Heart right ventricle (tissue), 16 donors: ENCODE results near the gene CACNA2D2. TPM values are rescaled to one million over a fixed set of nuclear protein-coding genes. Genes with fewer than 3 reads are reported as not detected.

ENCODE experiments used
- ATAC-seq, 8 donors: fragments of 200-7000 bp; cut with Tn5 transposase; one replicate each; pipeline ENCODE4 v1.9.1; 2020; ENCODE audit warnings: mild to moderate bottlenecking in 8 of 8, moderate library complexity in 8 of 8, moderate number of reproducible peaks in 1 of 8
- DNase-seq, 2 donors: peaks; one replicate each; pipeline ENCODE4 v3.0.0-alpha.2; 2020
- H3K27ac ChIP-seq, 10 donors: fragments of 200-600 bp; sonication (generic) in 2 of 10; one replicate each; pipeline versions ENCODE4 v1.5.0 to v1.8.0; 2020 to 2022; ENCODE audit warnings: mild to moderate bottlenecking in 3 of 10
- H3K27me3 ChIP-seq, 7 donors: fragments of 200-600 bp; one replicate each; pipeline ENCODE4 v1.8.0; 2021 to 2022; ENCODE audit warnings: mild to moderate bottlenecking in 2 of 7
- H3K36me3 ChIP-seq, 9 donors: fragments of 200-600 bp; sonication (generic) in 1 of 9; one replicate each; pipeline versions ENCODE4 v1.5.0 to v1.8.0; 2020 to 2022; ENCODE audit warnings: mild to moderate bottlenecking in 2 of 9
- H3K4me1 ChIP-seq, 9 donors: fragments of 200-600 bp; sonication (generic) in 1 of 9; one replicate each; pipeline versions ENCODE4 v1.5.0 to v1.8.0; 2020 to 2022; ENCODE audit warnings: mild to moderate bottlenecking in 4 of 9
- H3K4me3 ChIP-seq, 10 donors: fragments of 200-600 bp; sonication (generic) in 2 of 10; one replicate each; pipeline versions ENCODE4 v1.5.0 to v1.8.0; 2020 to 2022; ENCODE audit warnings: mild to moderate bottlenecking in 7 of 10, moderate library complexity in 2 of 10
- H3K9me3 ChIP-seq, 11 donors: fragments of 200-600 bp in 10 of 11; sonication (generic) in 2 of 11; one replicate each; pipeline versions ENCODE4 v1.5.0 to v1.8.0; 2013 to 2022; ENCODE audit warnings: mild to moderate bottlenecking in 2 of 11, control low read depth in 1 of 11, moderate library complexity in 1 of 11
- CTCF ChIP-seq, 9 donors: fragments of 200-600 bp; sonication (generic) in 2 of 9; IDR thresholded peaks; one replicate each; pipeline versions ENCODE4 v1.5.0 to v1.8.0; 2021 to 2022; ENCODE audit warnings: antibody characterized with exemption in 9 of 9, mild to moderate bottlenecking in 5 of 9, moderate library complexity in 1 of 9
- WGBS, 2 donors: extraction: QIAGEN DNeasy Blood & Tissue Kit; methylation state at CpG; one replicate each; pipeline ENCODE4 v1.1.7; 2013; ENCODE audit warnings: inconsistent platforms in 1 of 2; 5-methylcytosine and 5-hydroxymethylcytosine counted together
- intact Hi-C, 10 donors: fragments of 100-400 bp; cut with DNase I; formaldehyde crosslinking; loops; one replicate each; pipeline versions ENCODE4 v1.11.1 to v1.14.2; 2022
- polyA plus RNA-seq, 2 donors: library from polyadenylated mRNA; stranded (reverse); fragments of 200-250 nt; gene quantifications; one replicate each; pipeline ENCODE4 v1.2.3, GENCODE V29; 2013
- total RNA-seq, 10 donors: library from RNA; stranded (reverse); fragmentation: NEBNext Ultra II Directional in 3 of 10; extraction: Animal tissue kit (Norgen Biotek cat#: 25700) in 3 of 10; gene quantifications; one replicate each; pipeline versions ENCODE4 v1.2.1 to v1.2.4, GENCODE V29; 2021 to 2023
- donor health status: Arrhythmogenic right ventricular cardiomyopathy.
- donor health status: ischemic (EF 13 %, LVEDD 7.1; RV severe dilation, severe dysfunction).
- donor health status: healthy with polysubstance abuse.
- donor health status: DM: no; HTN: yes; CAD: no.
- donor health status: DM: no; HTN: no; CAD: no.
- donor health status: ischemic (EF 25% LVEDD 6.9; RV normal size, moderate dysfunction).
- donor health status: ischemic (EF 25% LVEDD 5.7; RV mildly dilated, moderate dysfunction).
- donor health status: healthy.
- donor health status: DM: yes; HTN: yes; CAD: no.
- donor health status: Ischemic cardiomyopathy.
- donor health status: ischemic (EF 35%, LVEDD 5.7; RV mildly dilated, moderate dysfunction).
- donor health status: nonischemic (EF 11% LVEDD 7.7; RV severe dilation, severe dysfunction).
- donor health status: DM: yes; HTN: yes; CAD: no.
- donor health status: PGD.
- donor health status: ischemic (EF 29% LVEDD 5.4; RV normal size, mild dysfunction).
- donor health status: nonischemic (EF 23%, LVEDD 6.1; RV moderate dilation, normal function).

Gene CACNA2D2
- total and polyA plus RNA-seq, 12 donors: 0.42 to 3.9 (median 2.4) TPM

GRCh38 chr3:50390508-50391224, 112.8 kb downstream of the CACNA2D2 start:
- peaks cover 9 to 33% (median 26%) of the 10 kb centered on the region in 9 donors for H3K4me1 ChIP-seq
- H3K36me3 ChIP-seq: no peaks in the 10 kb centered on the region
- intact Hi-C loops: loop anchor here in 1 of 10 donors (1.0 kb wide), 1 partner anchor 31 kb away; the partner anchor contains the start of gene TMEM115
- peak overlapping the region in 6 of 10 donors; percentile 47 to 73 (median 56) for H3K27ac ChIP-seq
- H3K27me3 ChIP-seq: no peaks in the 10 kb centered on the region
- H3K9me3 ChIP-seq: no peaks in the 10 kb centered on the region
- ATAC-seq (peak; percentile 69 to 90 (median 80)), DNase-seq (peak; percentile 68 to 79)
- no peak for TF ChIP-seq CTCF (IDR thresholded peaks at IDR 0.05)
- no peak overlapping the region for H3K4me3 ChIP-seq
- 46 to 54% methylated on average over 12 of the region's 12 CpGs for WGBS, 2 donors

GRCh38 chr3:50389414-50389767, 114.0 kb downstream of the CACNA2D2 start:
- 93 to 96% methylated on average over 6 of the region's 6 CpGs for WGBS, 2 donors
- Histone ChIP-seq H3K4me1 (peaks cover 9 to 33% (median 26%) of the 10 kb centered on the region in 9 donors), H3K27me3 (no peaks in the 10 kb centered on the region), H3K27ac (no peak overlapping the region), H3K9me3 (no peaks in the 10 kb centered on the region), H3K36me3 (no peaks in the 10 kb centered on the region), H3K4me3 (no peak overlapping the region)
- no peak for DNase-seq
- no peak for ATAC-seq
- TF ChIP-seq CTCF (IDR thresholded peaks at IDR 0.05): no peak
- intact Hi-C loops: no loop called here

- WGBS, 2 donors: 89 to 90% methylated on average over 20 to 22 of the region's 22 CpGs
- Histone ChIP-seq H3K9me3 (no peaks in the 10 kb centered on the region), H3K27ac (no peak overlapping the region), H3K4me3 (no peak overlapping the region), H3K4me1 (peaks cover 9 to 33% (median 26%) of the 10 kb centered on the region in 9 donors), H3K27me3 (no peaks in the 10 kb centered on the region), H3K36me3 (no peaks in the 10 kb centered on the region)
- ATAC-seq (no peak), DNase-seq (no peak)
- intact Hi-C loops: no loop called here
- no peak for TF ChIP-seq CTCF (IDR thresholded peaks at IDR 0.05)
These were observed 114.6 kb downstream of the CACNA2D2 start for GRCh38 chr3:50388720-50389413.

- H3K36me3 ChIP-seq: no peaks in the 10 kb centered on the region
- no peak for DNase-seq
- H3K4me3 ChIP-seq: no peak overlapping the region
- WGBS, 2 donors: 82 to 87% methylated on average over 25 of the region's 25 CpGs
- TF ChIP-seq CTCF (IDR thresholded peaks at IDR 0.05): peak in 4 of 9 donors; percentile 14 to 26 (median 22)
- ATAC-seq: no peak
- peaks cover 9 to 33% (median 26%) of the 10 kb centered on the region in 9 donors for H3K4me1 ChIP-seq
- no peak overlapping the region for H3K27ac ChIP-seq
- intact Hi-C loops: no loop called here
- H3K9me3 ChIP-seq: no peaks in the 10 kb centered on the region
- no peaks in the 10 kb centered on the region for H3K27me3 ChIP-seq
These were observed 115.3 kb downstream of the CACNA2D2 start for GRCh38 chr3:50388016-50388719.
